ENCODE measurements around the gene RAB24.

- TF ChIP-seq CTCF (IDR thresholded peaks at IDR 0.05) (no peak), POLR2A (IDR thresholded peaks at IDR 0.05) (no peak)
These were observed 1.0 kb upstream of the RAB24 start for GRCh38 chr5:177304392-177305119.
